ENCODE data around the gene ETV1. TPM values are rescaled to one million over a fixed set of nuclear protein-coding genes. Genes with fewer than 3 reads are reported as not detected.
"Not testable (repeated sequence)": the region's sequence is repeated elsewhere in the genome, so short reads cannot be mapped to it uniquely, and the experiment has no call there.

The ETV1 gene
- total RNA-seq, 2 donors from 2014 or later: 1.1 to 1.8 TPM

GRCh38 chr7:13933091-13933490, 56.4 kb downstream of the ETV1 start:
- no peaks in the 10 kb centered on the region for H3K4me1 Mint-ChIP-seq (ENCODE audit: low read depth in 2 of 2)
- H3K4me3 Mint-ChIP-seq: no peak overlapping the region
- H3K9me3 Mint-ChIP-seq: no peaks in the 10 kb centered on the region
- no peak for ATAC-seq
- H3K27me3 Mint-ChIP-seq: peaks cover 0 to 3% of the 10 kb centered on the region in 2 donors
- H3K27ac Mint-ChIP-seq: peak overlapping the region in 1 of 2 donors; percentile 9
- DNase-seq (ENCODE audit: low spot score): no peak
- H3K36me3 Mint-ChIP-seq: no peaks in the 10 kb centered on the region

- no peak overlapping the region for H3K4me3 Mint-ChIP-seq
- ATAC-seq (no peak), DNase-seq (ENCODE audit: low spot score) (no peak)
- H3K36me3 Mint-ChIP-seq: no peaks in the 10 kb centered on the region
- peaks cover 0 to 3% of the 10 kb centered on the region in 2 donors for H3K27me3 Mint-ChIP-seq
- no peaks in the 10 kb centered on the region for H3K4me1 Mint-ChIP-seq (ENCODE audit: low read depth in 2 of 2)
- H3K9me3 Mint-ChIP-seq: no peaks in the 10 kb centered on the region
- H3K27ac Mint-ChIP-seq: no peak overlapping the region
Observed at GRCh38 chr7:13932131-13932530, 57.3 kb downstream of the ETV1 start.

DNA sequence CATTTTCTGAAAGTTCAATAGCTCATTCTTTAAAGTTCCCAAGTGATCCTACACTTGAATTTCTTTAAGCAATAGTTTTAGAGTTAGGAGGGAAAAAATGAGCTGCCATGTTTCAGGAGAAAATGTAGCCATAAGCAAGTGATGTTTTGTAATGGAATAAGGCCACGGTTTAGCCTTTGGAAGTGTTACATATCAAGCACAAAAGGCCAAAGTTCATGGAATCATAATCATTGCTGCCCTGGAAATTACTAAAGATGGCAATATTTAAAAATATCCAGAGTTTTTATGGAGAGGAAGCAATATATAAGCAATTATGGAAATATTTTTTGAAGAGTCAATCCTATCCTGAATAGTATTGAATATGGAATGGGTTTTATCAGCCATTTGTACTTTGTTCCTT, 68.4 kb downstream of the ETV1 start:
- H3K36me3 Mint-ChIP-seq: no peaks in the 10 kb centered on the region
- H3K4me1 Mint-ChIP-seq (ENCODE audit: low read depth in 2 of 2): peaks cover 7 to 9% of the 10 kb centered on the region in 2 donors
- no peaks in the 10 kb centered on the region for H3K9me3 Mint-ChIP-seq
- H3K27me3 Mint-ChIP-seq: no peaks in the 10 kb centered on the region
- no peak overlapping the region for H3K27ac Mint-ChIP-seq
- no peak overlapping the region for H3K4me3 Mint-ChIP-seq
- DNase-seq (ENCODE audit: low spot score) (no peak), ATAC-seq (no peak)

DNA sequence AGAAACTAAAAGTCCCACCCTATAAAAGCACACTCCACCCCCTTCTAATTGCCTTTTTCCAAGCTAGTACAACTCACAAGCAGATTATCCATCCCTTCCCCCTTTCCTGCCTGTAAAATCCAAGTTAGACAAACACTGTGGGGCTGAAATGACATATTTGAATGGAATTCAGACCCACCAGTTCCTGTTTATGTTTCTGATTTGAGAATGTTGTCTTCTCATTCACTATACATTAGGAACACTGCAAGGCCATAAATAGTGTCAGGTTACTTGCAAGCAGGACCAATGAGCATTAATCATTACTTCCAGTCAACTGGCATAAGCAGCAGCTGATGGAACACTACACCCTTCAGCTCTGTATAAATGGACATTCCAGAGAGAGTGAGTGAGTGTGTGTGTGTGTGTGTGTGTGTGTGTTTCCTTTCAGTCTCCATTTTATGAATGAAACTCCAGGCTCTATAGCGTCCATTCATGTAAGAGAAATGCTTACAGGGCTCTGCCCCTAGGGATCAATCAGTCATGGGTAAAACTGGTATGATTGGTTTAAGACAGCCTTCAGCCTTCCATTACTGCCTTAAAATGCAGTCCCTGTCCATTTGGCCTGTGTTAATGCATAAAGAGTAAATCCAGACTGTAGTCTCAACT, 69.3 kb downstream of the ETV1 start:
- Mint-ChIP-seq H3K4me1 (ENCODE audit: low read depth in 2 of 2) (peaks cover 9% of the 10 kb centered on the region in 2 donors), H3K4me3 (no peak overlapping the region), H3K27ac (peak overlapping the region in 1 of 2 donors; percentile 54), H3K9me3 (no peaks in the 10 kb centered on the region), H3K36me3 (no peaks in the 10 kb centered on the region), H3K27me3 (no peaks in the 10 kb centered on the region)
- ATAC-seq (no peak), DNase-seq (ENCODE audit: low spot score) (no peak)

GRCh38 chr7:13918333-13918732, 71.1 kb downstream of the ETV1 start:
- not testable (repeated sequence) for H3K9me3 Mint-ChIP-seq; H3K4me3 Mint-ChIP-seq; ATAC-seq; H3K27ac Mint-ChIP-seq; DNase-seq (ENCODE audit: low spot score); H3K36me3 Mint-ChIP-seq; H3K4me1 Mint-ChIP-seq (ENCODE audit: low read depth in 2 of 2); H3K27me3 Mint-ChIP-seq

GRCh38 chr7:13917103-13917502, 72.4 kb downstream of the ETV1 start:
- H3K9me3 Mint-ChIP-seq; H3K27me3 Mint-ChIP-seq; H3K36me3 Mint-ChIP-seq; H3K4me1 Mint-ChIP-seq (ENCODE audit: low read depth in 2 of 2); H3K4me3 Mint-ChIP-seq; ATAC-seq; DNase-seq (ENCODE audit: low spot score); H3K27ac Mint-ChIP-seq: not testable (repeated sequence)

GRCh38 chr7:13915891-13916290, 73.6 kb downstream of the ETV1 start:
- Mint-ChIP-seq H3K27ac (no peak overlapping the region), H3K9me3 (no peaks in the 10 kb centered on the region), H3K4me1 (ENCODE audit: low read depth in 2 of 2) (peaks cover 16 to 19% of the 10 kb centered on the region in 2 donors), H3K36me3 (no peaks in the 10 kb centered on the region), H3K27me3 (no peaks in the 10 kb centered on the region), H3K4me3 (no peak overlapping the region)
- DNase-seq (ENCODE audit: low spot score) (no peak), ATAC-seq (no peak)

DNA sequence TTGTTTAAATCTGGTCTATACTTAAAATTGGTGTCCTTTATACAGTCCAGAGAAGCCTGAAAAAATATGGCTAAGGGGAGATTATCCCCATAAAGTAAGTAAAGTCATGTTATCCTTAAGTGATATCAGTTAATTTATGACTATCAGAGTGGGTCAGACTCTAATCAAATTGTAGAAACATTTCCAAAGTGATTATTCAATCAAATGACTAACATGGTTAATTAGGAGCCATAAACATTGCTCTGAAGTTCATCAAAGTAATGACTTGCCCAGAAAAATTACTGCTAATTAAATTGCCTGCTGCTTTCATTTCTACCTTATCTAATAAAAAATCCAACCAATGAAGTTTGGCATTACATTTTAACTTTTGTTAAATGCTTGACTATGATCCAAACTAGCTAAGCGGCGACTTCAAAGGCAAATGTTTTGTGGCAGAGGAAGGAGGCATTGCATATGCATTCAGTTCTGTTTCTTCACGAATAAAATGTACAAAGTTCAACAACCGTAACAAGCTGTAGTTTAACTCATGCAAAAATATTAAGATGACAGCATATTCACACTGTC, 76.7 kb downstream of the ETV1 start:
- Mint-ChIP-seq H3K36me3 (peaks cover 5% of the 10 kb centered on the region), H3K9me3 (no peaks in the 10 kb centered on the region), H3K4me1 (ENCODE audit: low read depth in 2 of 2) (peaks cover 28 to 37% of the 10 kb centered on the region in 2 donors), H3K4me3 (no peak overlapping the region), H3K27me3 (no peaks in the 10 kb centered on the region), H3K27ac (no peak overlapping the region)
- ATAC-seq: no peak
- DNase-seq (ENCODE audit: low spot score): no peak

GRCh38 chr7:13911909-13912308, 77.6 kb downstream of the ETV1 start:
- Mint-ChIP-seq H3K9me3 (no peaks in the 10 kb centered on the region), H3K4me1 (ENCODE audit: low read depth in 2 of 2) (peaks cover 33 to 42% of the 10 kb centered on the region in 2 donors), H3K27ac (peak overlapping the region in 1 of 2 donors; percentile 82), H3K36me3 (peaks cover 5% of the 10 kb centered on the region), H3K27me3 (peaks cover 0 to 2% of the 10 kb centered on the region in 2 donors), H3K4me3 (no peak overlapping the region)
- DNase-seq (ENCODE audit: low spot score) (no peak), ATAC-seq (no peak)

DNA sequence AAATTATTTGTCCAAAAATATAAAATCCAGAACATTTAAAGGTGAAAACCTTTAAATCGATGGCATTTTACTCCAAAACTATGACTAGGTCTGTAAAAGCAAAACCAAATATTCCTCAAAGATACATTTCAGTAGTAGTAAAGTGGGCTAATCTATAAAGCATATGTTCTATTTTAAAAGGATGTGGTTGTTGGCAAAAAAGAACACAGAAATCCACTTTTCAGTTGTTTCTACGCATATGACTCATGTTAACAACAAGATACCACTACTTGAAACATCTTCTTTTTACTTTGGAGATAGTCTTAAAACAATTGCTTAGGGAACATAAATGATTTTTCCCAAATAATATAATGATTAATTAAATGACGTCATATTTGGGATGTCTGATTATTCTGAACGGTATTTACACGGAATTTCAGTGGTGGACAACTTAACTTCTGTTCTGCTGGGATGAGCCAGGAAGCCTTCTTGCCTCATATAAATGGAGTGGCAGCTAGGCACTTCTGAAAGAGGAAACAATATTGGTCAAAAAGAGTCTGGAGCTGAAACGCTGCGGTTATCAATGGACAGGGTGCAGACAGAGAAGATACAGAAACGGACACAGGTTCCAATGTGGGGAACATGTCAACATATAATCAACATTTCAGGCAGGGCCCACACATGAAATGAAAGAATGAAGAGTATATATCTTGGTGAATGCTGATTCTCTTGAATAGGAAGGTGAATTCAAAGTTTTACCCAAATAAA, 78.5 kb downstream of the ETV1 start:
- DNase-seq (ENCODE audit: low spot score): no peak
- H3K4me3 Mint-ChIP-seq: peak overlapping the region; percentile 67

GRCh38 chr7:13908667-13909397, 80.6 kb downstream of the ETV1 start:
- H3K36me3 Mint-ChIP-seq: peaks cover 5% of the 10 kb centered on the region
- no peaks in the 10 kb centered on the region for H3K9me3 Mint-ChIP-seq
- ATAC-seq (peak; percentile 73 to 81), DNase-seq (ENCODE audit: low spot score) (no peak)
- peak overlapping the region; percentile 82 to 89 for H3K27ac Mint-ChIP-seq
- H3K4me3 Mint-ChIP-seq: peak overlapping the region; percentile 84
- H3K4me1 Mint-ChIP-seq (ENCODE audit: low read depth in 2 of 2): peaks cover 39 to 53% of the 10 kb centered on the region in 2 donors
- peaks cover 0 to 2% of the 10 kb centered on the region in 2 donors for H3K27me3 Mint-ChIP-seq

More for the DNA sequence above, 78.5 kb downstream of the ETV1 start:
- Mint-ChIP-seq H3K4me1 (ENCODE audit: low read depth in 2 of 2) (peaks cover 32 to 42% of the 10 kb centered on the region in 2 donors), H3K27ac (peak overlapping the region; percentile 74 to 82), H3K27me3 (peaks cover 0 to 2% of the 10 kb centered on the region in 2 donors), H3K36me3 (peaks cover 5% of the 10 kb centered on the region), H3K9me3 (no peaks in the 10 kb centered on the region)
- ATAC-seq: peak; percentile 77 to 82

DNA sequence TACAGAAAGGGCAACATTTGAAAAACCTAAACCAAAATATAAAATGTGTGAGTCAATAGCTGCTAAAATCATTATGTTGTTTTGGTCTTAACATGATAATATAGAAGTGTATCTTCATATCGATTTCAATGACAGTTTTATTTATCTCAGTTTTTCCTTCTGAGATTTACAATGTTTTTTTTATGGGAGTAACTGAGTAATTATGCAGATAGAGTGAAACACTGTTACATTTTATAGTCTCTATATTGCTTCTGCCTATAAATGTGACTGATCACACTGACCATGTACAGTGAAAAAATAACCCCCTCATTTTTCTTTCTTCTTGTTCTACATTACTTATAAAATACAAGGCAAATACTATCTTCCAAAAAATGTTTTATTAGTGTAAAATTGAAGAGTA, 81.6 kb downstream of the ETV1 start:
- Mint-ChIP-seq H3K27me3 (peaks cover 0 to 2% of the 10 kb centered on the region in 2 donors), H3K4me1 (ENCODE audit: low read depth in 2 of 2) (peaks cover 39 to 53% of the 10 kb centered on the region in 2 donors), H3K9me3 (no peaks in the 10 kb centered on the region), H3K36me3 (peaks cover 5% of the 10 kb centered on the region), H3K27ac (peak overlapping the region; percentile 82 to 89), H3K4me3 (peak overlapping the region; percentile 84)
- no peak for ATAC-seq
- no peak for DNase-seq (ENCODE audit: low spot score)

GRCh38 chr7:13904689-13905088, 84.8 kb downstream of the ETV1 start:
- H3K27me3 Mint-ChIP-seq: peaks cover 0 to 2% of the 10 kb centered on the region in 2 donors
- no peaks in the 10 kb centered on the region for H3K9me3 Mint-ChIP-seq
- H3K36me3 Mint-ChIP-seq: peaks cover 5% of the 10 kb centered on the region
- no peak overlapping the region for H3K27ac Mint-ChIP-seq
- H3K4me1 Mint-ChIP-seq (ENCODE audit: low read depth in 2 of 2): peaks cover 27 to 33% of the 10 kb centered on the region in 2 donors
- no peak for ATAC-seq
- no peak overlapping the region for H3K4me3 Mint-ChIP-seq
- DNase-seq (ENCODE audit: low spot score): no peak
